Smooth muscle cell of the coronary artery (primary cell): ENCODE data around the gene TBC1D26. TPM values are rescaled to one million over a fixed set of nuclear protein-coding genes. Genes with fewer than 3 reads are reported as not detected.

Experiments used
- total RNA-seq: library from RNA; depleted of rRNA; stranded (reverse); fragments of >200 nt; gene quantifications from 2 replicates; pipeline ENCODE4 v1.2.3, GENCODE V29; 2014; ENCODE audit warnings: low replicate concordance

TBC1D26 gene
- total RNA-seq: under 0.01 and 0.08 TPM in 2 replicates

GRCh38 chr17:15731900-15732299 is at the start of gene TBC1D26:
Gene TBC1D26, plus strand, starts transcription at chr17:15732283. Its CDS starts 3,066 bp downstream, at chr17:15735349.

GRCh38 chr17:15683824-15684478 is 48.1 kb upstream of the TBC1D26 start, which contains the start of gene TRIM16:
Gene TRIM16, minus strand, starts transcription at chr17:15684311. Its CDS starts 32,702 bp downstream, at chr17:15651609.

GRCh38 chr17:15699413-15699924 is 32.6 kb upstream of the TBC1D26 start, which contains the start of gene ZNF286A:
Gene ZNF286A, plus strand, starts transcription at chr17:15699752. Its CDS starts 578 bp downstream, at chr17:15700330.

Other genes with a start within 250 kb of the TBC1D26 start
- 27.1 and 33.8 TPM in 2 replicates for gene TVP23C, start 168.8 kb upstream of the TBC1D26 start, total RNA-seq
- 0.08 TPM in 1 of 2 replicates, not detected in the other for gene FBXW10B, start 112.6 kb upstream of the TBC1D26 start, total RNA-seq
- 61.6 and 83.7 TPM in 2 replicates for gene TRIM16, start 48.0 kb upstream of the TBC1D26 start, total RNA-seq
- 18.4 and 46.2 TPM in 2 replicates for gene ZNF286A, start 32.5 kb upstream of the TBC1D26 start, total RNA-seq
- 16.0 and 108 TPM in 2 replicates for gene ADORA2B, start 212.8 kb downstream of the TBC1D26 start, total RNA-seq